T-helper 9 cell (primary cell): Measurements from ENCODE around the gene CAMK2D.

ENCODE experiments used
- DNase-seq: peaks from one replicate; pipeline ENCODE4 v3.0.0-alpha.2; 2020

CAMK2D gene

GRCh38 chr4:113504422-113504821 is 257.1 kb downstream of the CAMK2D start:
- DNase-seq: no peak

DNA sequence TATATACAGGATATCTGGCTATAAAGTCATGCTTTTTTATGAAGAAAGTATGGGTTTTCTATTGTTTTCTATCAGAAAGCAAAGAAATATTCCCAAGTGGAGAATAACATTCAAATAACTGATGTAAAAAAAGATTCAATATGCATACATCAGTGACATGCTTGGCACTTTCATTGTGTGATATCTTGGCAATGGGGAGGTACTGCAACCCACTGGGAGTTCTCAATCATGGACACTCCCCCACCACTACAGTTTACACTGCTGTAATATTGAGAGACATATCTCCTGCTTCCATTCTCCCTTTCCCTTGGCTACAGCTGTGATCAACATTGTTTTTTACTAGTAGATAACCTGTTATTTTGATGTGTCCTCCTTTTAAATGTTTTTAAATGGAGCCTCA is 257.8 kb downstream of the CAMK2D start:
- DNase-seq: no peak

GRCh38 chr4:113502906-113503305 is 258.6 kb downstream of the CAMK2D start:
- no peak for DNase-seq

DNA sequence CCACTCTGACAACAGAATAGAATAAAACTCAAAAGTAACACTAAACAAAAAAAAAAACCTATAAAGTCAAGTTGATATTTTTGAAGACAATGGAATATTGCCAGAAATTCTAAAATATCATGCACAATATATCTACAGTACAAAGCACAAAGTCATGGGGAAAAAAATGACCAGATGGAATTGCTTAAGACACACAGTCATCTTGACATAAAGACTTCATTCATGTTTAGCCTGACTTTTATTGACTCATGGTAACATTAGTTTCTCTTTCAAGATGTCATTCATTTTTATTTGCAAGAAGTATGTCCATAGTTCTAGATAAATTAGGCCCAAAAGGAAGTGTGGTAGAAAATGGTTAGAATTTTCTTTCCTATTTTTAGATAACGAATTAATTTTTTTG is 259.1 kb downstream of the CAMK2D start:
- DNase-seq: no peak

DNA sequence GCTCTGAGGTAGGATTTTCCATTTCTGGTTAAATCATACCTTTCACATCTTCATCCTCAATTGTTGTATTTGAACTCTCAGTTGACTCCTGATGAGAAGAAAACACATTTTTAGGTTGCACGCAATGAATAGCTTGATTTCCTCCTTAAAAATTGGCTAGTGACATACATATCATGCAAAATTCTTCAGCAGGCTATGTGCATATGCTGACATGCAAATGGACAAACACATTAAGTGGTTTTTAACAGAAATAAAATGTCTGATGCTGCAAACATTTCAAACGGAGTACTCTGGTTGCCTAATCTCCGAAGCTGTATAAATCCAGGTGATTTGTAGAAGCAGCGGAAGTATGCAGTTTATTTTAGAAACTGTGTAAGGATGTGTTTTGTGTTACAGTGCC is 261.1 kb downstream of the CAMK2D start:
- DNase-seq: no peak

DNA sequence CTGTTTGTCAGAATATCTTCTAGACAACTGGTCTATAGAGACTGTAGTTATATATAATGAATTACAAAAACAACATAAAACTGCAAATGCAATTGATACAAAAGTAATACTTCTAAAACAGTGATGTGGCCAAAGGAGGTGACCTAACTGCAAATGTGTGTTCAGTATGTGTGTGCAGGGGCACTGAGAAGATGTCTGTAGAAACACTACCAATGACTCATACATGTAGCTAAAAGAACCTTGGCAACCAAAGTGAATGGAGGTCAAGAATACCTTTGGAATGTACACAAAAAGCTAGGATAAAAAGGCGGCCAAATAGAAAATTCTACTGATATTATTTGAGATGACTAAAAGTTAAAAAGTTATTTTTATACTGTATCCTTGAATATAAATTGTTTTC is 261.8 kb downstream of the CAMK2D start:
- no peak for DNase-seq

DNA sequence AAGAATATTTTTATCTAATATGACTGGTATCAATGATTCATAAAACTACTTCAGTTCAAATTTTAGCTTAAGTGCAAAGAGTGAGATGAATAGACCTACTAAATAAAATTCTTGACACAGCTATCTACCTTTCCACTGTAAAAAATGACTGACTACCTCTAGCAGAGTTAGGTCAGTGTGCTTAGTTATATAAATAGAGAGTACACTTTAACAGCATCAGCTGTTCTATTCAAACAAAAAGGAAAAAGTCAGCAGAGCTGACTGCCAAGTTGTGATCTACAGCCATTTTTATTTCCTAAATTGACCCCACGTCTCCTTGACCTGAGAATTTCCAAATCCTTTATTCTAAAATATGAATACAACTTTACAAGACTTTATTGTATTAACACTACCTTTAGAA is 262.4 kb downstream of the CAMK2D start:
- DNase-seq: no peak

DNA sequence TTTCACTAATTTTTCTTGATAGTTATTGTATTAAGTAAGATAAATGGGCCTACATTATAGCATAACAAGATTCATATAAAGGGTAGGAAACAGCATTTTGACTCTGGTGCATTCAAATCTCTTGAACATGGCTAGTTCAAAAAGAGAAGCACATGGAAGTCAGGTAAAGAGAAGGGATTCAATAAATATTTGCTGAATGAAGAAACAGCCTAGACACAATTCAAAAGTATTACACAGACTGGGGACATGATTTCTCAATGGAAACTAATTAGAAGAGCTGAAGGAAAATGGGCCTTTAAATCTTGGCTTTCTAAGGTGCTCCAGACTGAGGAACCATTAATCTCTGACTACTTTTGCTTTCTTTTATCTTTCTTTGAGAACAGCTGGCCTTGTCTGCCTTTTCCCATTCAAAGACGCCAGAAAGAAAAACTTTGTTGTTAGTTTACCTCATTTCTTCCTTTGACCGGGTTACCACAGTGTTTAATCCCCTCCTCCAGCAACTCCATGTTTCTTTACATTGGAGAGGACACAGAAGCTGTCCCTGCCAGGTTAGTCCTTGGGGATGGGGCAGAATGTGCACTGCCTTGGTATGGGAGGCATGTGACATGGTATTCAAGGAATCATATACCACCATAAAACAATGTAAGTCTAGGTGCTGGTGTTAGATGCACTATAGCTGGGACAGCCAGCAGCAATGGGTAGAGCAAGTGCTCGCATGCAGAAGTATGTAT is 264.2 kb downstream of the CAMK2D start:
- DNase-seq: no peak

DNA sequence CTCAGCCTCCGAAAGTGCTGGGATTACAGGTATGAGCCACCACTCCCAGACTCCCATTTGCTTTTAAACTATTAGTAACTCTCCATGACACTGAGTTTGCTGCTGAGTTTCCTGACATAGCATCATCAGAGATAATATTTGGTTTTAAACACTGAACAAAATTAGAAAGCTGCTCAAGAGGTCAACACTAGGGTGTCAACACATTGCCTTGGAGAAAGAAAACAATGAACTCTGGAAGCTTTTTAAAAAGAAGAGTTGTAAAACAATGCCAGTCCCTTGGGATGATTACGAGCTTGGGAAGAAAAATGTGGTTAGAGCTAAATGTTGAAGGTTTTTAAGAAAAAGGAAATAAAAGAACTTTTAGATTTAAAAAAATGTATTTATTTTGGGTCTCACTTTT is 264.8 kb downstream of the CAMK2D start:
- DNase-seq: no peak

DNA sequence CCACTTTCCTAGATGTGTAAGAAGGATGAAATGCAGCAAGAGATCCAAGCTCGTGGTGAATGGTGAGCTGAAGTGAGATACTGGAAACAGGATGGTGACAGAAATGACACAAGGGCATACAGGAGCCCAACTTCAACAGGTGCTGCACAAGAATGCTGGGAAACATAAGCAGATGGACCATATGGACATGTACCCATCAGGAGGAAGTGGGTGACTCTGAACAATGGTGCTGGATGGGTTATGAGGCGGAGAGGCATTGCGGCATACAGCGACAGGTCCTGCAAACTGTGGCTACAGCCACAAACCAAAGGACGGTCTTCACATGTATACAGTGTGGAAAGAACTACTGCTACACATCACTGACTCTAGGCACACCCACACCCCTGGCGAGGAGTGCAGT is 265.7 kb downstream of the CAMK2D start:
- no peak for DNase-seq

GRCh38 chr4:113483131-113483530 is 278.4 kb downstream of the CAMK2D start:
- no peak for DNase-seq

GRCh38 chr4:113482325-113482724 is 279.2 kb downstream of the CAMK2D start:
- no peak for DNase-seq

DNA sequence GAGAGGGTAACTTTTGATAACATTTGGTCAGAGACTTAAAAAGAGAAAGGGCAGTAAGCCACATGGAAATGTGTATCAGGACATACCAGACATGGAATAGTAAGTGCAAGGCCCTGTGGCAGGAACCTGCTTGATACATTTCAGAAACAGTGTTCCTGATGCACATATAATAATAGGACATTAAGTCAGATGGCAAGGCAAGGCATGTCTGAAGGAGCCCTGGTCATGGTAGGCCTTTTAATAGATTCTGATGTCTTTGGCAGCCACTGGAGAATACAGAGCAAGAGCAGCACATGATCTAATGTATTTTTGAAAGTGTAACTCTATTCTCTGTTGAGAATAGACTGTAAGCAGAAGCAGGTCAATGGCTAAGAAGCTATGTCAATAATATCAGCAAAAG is 279.7 kb downstream of the CAMK2D start:
- no peak for DNase-seq

GRCh38 chr4:113480109-113480508 is 281.4 kb downstream of the CAMK2D start:
- no peak for DNase-seq

- DNase-seq: no peak
Measured at GRCh38 chr4:113478032-113478431, 283.5 kb downstream of the CAMK2D start.

GRCh38 chr4:113476800-113477199 is 284.7 kb downstream of the CAMK2D start:
- no peak for DNase-seq

DNA sequence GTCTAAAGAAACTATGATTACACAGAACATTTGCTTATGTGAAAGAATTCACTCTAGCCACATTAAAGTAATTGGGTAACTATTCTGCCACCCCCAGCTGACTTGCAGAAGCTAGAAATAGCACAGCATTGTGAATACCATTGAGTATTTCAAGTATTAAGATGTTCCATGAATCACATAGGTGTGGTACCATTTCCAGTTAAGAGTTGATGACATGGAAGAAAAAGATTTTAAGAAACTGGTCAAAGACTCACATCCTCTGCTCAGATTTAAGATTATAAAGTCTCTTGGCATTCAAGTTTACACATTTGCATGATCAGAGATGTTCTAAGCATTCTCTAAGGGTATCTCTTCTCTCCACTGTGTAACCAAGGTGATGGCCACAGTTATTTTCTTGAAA is 287.5 kb downstream of the CAMK2D start:
- DNase-seq: no peak

DNA sequence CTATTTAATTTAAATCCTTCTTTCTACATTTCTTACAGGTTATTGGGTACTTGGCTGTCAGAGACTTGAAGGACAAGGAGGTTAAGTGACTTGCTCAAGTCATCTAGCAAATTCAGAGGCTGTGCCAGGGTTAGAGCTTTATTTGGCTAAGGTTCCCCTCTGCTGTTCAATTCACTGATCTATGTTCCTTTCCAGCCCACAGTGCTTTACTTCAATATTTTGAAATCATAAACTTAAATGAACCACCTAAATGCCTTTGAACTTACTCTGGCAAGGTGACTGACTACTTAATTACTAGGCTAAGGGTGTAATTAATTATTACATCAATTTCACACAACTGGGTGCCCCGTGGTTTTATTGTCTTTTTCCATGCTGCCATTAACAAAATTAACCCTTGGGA is 288.7 kb downstream of the CAMK2D start:
- DNase-seq: no peak

DNA sequence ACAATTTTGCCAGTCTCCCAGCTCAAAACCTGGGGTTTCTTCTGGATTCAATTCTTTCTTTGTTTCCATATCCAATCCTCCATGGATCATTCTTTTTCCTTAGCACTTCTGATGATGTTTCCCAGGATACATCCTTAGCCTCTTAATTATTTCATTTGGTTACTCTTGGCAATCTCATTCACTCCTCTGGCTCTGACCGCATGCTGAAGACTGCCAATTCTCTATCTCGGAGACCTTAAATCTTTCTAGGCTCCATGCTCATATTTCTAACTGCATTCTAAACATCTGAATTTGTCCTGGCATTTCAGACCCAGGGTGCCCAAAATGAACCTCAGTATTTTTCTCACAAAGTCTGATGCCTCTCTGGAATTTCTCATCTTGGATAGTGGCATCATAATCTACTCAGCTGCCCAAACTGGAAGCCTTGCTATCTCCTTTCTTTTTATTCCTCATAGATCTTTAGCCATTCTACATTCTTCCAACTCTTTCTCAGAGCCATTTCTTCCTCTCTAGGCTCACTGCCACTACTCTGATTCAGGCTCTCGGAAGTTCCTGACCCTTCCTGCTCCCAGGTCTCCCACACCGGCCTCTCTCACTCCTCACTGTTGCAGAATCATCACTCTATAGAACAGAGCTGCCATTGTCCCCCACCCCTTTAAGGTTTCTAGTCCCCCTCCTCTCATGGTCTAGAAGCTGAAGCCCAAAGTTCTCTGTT is 290.2 kb downstream of the CAMK2D start:
- no peak for DNase-seq

DNA sequence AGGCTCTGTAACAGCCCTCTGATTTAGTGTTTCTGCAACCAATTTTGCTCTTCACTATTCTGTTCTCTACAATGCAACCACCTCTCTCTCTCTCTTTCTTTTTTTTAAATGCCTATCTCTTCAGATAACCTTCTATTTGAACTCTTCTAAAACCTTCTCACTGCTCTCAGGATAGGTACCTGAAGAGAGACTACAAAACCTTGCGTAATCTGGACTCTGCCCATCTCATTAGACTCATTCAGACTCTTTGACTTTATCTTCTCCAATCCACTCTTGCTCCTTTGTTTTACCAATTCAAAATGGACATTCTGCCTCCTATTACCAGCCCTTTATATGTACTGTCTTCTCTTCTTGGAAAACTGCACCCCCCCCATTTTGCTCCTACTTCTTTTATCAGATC is 291.6 kb downstream of the CAMK2D start:
- DNase-seq: no peak

- no peak for DNase-seq
Measured at GRCh38 chr4:113469023-113469390, 292.5 kb downstream of the CAMK2D start.

DNA sequence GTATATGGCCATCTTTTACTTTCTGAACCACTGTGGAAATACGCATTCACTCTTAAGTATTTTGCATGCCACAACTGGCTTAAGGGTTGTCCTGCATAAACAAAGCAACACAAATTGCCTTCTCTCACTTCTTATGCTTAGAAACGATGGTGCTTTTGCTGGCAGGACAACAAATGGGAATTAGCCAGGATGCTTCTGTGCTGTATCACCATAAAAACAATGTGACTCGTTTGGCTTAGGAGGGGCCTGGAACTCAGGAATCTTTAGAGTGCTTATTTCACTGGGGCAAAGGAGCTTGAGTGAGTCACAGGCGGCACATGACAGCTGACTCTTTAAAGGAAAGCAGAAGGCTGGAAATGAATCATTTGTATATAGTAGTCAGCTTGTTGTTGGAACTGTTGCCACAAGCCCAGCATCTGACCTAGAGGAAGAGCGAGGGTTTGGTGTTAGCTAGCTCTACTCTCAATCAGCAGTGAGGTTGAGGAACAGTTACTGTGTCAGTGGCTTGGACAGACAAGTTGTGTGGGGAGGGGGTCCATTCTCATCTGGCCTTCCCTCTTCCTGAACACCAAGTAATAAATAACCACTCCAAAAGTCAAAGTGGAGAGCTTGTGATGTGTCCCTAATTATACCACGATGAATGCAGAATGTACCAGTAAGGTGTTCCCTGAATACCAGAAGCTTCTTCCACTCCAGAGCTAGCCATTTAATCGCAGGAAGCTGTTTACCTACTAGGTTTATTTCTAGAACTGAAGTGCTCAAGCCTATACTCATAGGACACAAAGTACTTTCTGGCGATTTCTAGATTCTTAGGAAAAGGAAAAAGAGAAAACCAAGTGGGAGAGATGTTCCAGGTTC is 293.1 kb downstream of the CAMK2D start:
- DNase-seq: no peak

DNA sequence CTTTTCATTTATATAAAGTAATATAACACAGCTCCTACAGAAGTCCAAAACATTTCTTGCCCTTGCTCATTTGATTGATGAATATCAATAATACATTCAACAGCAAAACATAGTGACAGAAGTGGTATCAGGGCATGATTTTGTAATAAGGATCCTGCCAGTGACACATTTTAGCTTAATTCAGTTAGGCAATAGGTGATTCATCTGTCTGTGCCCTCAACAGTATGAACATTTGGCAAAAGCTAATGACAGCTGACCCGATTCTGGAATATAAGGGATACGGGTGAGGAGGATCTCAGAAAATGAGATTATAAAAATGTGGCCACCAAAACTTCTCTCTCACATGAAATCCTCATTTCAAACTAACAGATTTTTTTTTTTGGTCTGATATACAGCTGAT is 294.0 kb downstream of the CAMK2D start:
- no peak for DNase-seq

DNA sequence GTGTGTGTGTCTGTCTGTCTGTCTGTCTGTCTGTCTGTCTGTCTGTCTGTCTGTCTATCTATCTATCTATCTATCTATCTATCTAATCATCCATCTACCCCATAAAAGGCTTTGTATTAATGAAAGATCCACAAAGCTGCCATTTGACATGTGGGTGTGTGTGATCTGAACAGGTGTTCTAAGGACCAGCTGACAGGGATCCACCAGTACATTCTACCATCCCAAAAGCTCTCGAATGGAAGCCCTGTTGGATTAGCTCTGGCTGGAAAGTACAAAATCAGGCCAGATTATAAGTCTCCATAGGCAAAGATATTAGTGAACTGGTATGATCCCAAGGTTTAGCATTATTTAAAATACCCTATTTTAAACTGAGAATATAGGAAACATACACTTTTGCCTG is 299.3 kb downstream of the CAMK2D start:
- no peak for DNase-seq
